GM18499 (cell line): Measurements from ENCODE around the gene STARD8.
"Not testable (repeated sequence)": the region's sequence is repeated elsewhere in the genome, so short reads cannot be mapped to it uniquely, and the experiment has no call there.

Experiments used
- ATAC-seq: cut with Tn5 transposase; IDR thresholded peaks from one replicate; pipeline ENCODE4 v1.9.1; 2021; ENCODE audit warnings: moderate number of reproducible peaks; ENCODE audit not compliant: insufficient read depth, unreplicated experiment

The STARD8 gene

GRCh38 chrX:68741864-68742263 is 94.4 kb downstream of the STARD8 start:
- ATAC-seq = not testable (repeated sequence)

DNA sequence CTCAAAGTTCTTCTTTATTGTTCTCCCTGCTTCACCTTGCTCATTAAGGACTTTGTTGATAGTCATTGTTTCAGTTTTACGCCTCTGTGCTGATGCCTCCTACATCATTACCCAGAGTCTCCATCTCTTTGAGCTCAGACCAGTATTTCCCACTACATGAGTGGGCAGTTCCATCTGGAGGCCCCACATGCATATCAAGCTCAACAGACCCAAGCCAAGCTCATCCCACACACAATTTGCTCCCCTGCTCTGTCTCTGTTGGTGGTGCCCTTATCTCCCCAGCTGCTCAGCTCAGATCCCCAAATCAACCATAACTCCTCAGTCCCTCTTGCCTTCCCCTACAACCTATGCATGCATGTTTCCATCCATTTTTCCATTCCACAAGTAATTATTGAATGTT is 96.3 kb downstream of the STARD8 start:
- ATAC-seq = no peak

GRCh38 chrX:68746988-68747387 is 99.5 kb downstream of the STARD8 start:
- ATAC-seq = no peak

- ATAC-seq = no peak
Measured at GRCh38 chrX:68748030-68748429, 100.6 kb downstream of the STARD8 start.

- ATAC-seq = no peak
Measured at GRCh38 chrX:68749426-68749825, 102.0 kb downstream of the STARD8 start.

GRCh38 chrX:68750316-68750715 is 102.8 kb downstream of the STARD8 start:
- ATAC-seq = no peak

- ATAC-seq = no peak
Measured at GRCh38 chrX:68751372-68751771, 103.9 kb downstream of the STARD8 start.

DNA sequence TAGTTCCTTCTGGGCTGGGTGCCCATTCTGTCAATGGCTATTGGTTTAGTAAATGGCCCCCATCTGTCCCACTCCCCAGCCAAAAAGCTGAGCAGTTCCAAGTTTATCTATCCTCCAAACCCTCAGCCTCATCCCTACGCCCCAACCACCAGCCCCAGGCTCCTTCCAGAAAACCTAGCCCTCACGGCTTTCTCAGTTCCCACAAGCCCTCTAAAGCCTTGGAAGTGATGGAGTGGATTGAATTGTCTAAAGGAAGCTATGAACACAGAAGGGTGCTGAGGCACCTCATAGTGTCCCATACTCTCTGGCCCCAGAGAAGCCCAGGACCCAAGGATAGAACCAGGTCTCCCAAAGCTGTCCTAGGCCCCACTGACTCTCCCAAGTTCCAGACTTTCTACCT is 105.8 kb downstream of the STARD8 start:
- no peak for ATAC-seq

- ATAC-seq = no peak
Measured at GRCh38 chrX:68754406-68754805, 106.9 kb downstream of the STARD8 start.

- no peak for ATAC-seq
Measured at GRCh38 chrX:68755616-68756125, 108.2 kb downstream of the STARD8 start.

DNA sequence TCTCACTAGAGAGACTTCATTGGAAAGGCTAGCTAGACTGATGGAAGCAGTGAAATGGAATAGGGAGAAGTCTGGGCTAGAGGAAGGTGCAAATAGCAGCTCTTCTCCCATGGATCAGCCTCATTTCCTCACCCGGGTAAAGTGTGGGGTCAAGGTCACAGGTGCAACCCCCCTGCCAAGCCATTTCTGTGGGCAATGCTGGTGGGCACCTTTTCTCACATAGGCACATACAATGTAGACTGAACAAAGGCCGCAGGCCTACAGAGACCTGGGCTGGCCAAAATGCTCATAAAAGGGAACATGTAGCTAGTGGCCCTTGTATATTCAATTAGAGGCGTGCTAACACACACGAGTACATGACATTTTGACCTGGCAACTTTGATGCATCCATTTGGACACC is 109.9 kb downstream of the STARD8 start:
- ATAC-seq = no peak

- no peak for ATAC-seq
Measured at GRCh38 chrX:68757731-68758130, 110.3 kb downstream of the STARD8 start.

- no peak for ATAC-seq
Measured at GRCh38 chrX:68758671-68759070, 111.2 kb downstream of the STARD8 start.

- no peak for ATAC-seq
Measured at GRCh38 chrX:68761086-68761485, 113.6 kb downstream of the STARD8 start.

DNA sequence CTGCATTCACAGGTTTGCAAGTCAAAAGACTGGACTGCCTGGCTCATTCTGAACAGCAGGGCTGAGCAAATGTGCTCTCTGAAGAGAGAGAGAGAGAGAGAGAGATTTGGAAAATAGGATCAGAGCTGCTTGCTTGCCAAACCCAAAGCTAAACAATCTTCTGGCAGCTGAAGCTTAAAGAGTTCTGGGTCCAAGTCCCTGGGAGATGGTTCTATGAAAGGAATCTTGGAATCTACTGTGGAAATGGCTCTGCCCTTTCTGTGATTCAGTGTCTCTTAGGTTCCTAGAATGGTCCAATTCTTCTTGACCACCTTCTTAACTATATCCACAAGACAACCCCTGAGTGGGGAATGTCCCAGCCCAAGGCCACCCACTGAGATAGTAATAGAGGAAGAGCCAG is 115.3 kb downstream of the STARD8 start:
- ATAC-seq = no peak

DNA sequence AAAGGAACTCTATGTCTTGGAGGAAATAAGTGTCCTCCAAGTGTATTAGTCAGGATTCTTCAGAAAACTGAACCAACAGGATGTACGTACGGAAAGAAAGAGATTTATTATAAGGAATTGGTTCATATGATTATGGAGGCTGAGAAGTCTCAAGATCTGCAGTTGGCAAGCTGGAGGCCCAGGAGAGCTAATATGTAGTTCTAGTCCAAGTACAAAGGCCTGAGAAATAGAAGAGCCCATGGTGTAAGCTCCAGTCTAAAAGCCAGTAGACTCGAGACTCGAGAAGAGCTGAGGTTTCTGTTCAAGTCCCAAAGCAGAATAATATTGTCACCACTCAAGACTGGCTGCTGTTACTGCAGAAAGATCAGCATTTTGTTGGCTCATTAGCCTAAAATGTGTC is 116.0 kb downstream of the STARD8 start:
- ATAC-seq = no peak
